Activated gamma-delta T cell (primary cell): ENCODE results near the gene REXO1.

ENCODE experiments used
- DNase-seq: peaks from one replicate; lab custom pipeline; 2025; lab: John Stamatoyannopoulos, UW

Gene REXO1

GRCh38 chr19:1790054-1790792 is 58.1 kb downstream of the REXO1 start:
- no peak for DNase-seq

GRCh38 chr19:1789261-1790041 is 58.8 kb downstream of the REXO1 start:
- DNase-seq, result no peak

GRCh38 chr19:1787116-1787515 is 61.2 kb downstream of the REXO1 start:
- DNase-seq, result no peak

- DNase-seq, result no peak
Observed at GRCh38 chr19:1786668-1787067, 61.6 kb downstream of the REXO1 start.

- DNase-seq, result no peak
Observed at GRCh38 chr19:1785310-1785709, 63.0 kb downstream of the REXO1 start.

GRCh38 chr19:1783874-1784273 is 64.4 kb downstream of the REXO1 start:
- DNase-seq, result no peak

- no peak for DNase-seq
Observed at GRCh38 chr19:1783354-1783753, 64.9 kb downstream of the REXO1 start.

GRCh38 chr19:1782521-1782920 is 65.8 kb downstream of the REXO1 start:
- no peak for DNase-seq

GRCh38 chr19:1780272-1780958 is 67.9 kb downstream of the REXO1 start:
- no peak for DNase-seq

- no peak for DNase-seq
Observed at GRCh38 chr19:1779574-1779973, 68.7 kb downstream of the REXO1 start.

GRCh38 chr19:1777149-1777548 is 71.1 kb downstream of the REXO1 start:
- no peak for DNase-seq

GRCh38 chr19:1776606-1777147 is 71.6 kb downstream of the REXO1 start:
- DNase-seq, result no peak

- DNase-seq, result no peak
Observed at GRCh38 chr19:1775951-1776605, 72.2 kb downstream of the REXO1 start.

GRCh38 chr19:1774989-1775772 is 73.1 kb downstream of the REXO1 start:
- no peak for DNase-seq

- DNase-seq, result no peak
Observed at GRCh38 chr19:1773184-1773583, 75.1 kb downstream of the REXO1 start.

- no peak for DNase-seq
Observed at GRCh38 chr19:1770866-1771576, 77.3 kb downstream of the REXO1 start.

GRCh38 chr19:1769645-1769985 is 78.7 kb downstream of the REXO1 start:
- no peak for DNase-seq

- no peak for DNase-seq
Observed at GRCh38 chr19:1768918-1769644, 79.2 kb downstream of the REXO1 start.

- DNase-seq, result no peak
Observed at GRCh38 chr19:1768248-1768647, 80.0 kb downstream of the REXO1 start.

- no peak for DNase-seq
Observed at GRCh38 chr19:1767464-1767933, 80.8 kb downstream of the REXO1 start.
